ENCODE results near the gene PLAAT5.

GRCh38 chr11:63492441-63492840 lies 1.5 kb upstream of the PLAAT5 start:
- TF ChIP-seq CTCF (conservative IDR thresholded peaks at IDR 0.05; ENCODE audit: low read depth, low read length) (no peak), SMC3 (IDR thresholded peaks at IDR 0.05; ENCODE audit: low read depth, low read length) (no peak), POLR2A (IDR thresholded peaks at IDR 0.05; ENCODE audit: low read depth, low read length) (no peak), RAD21 (IDR thresholded peaks at IDR 0.05; ENCODE audit: low read length) (no peak), USF2 (IDR thresholded peaks at IDR 0.05; ENCODE audit: low read depth, low read length) (no peak), MXI1 (IDR thresholded peaks at IDR 0.05; ENCODE audit: borderline replicate concordance, low read depth, low read length) (no peak), ELK1 (IDR thresholded peaks at IDR 0.05; ENCODE audit: borderline replicate concordance, low read depth, low read length) (no peak), CEBPB (IDR thresholded peaks at IDR 0.05; ENCODE audit: low read depth, low read length) (no peak), RCOR1 (IDR thresholded peaks at IDR 0.05; ENCODE audit: insufficient replicate concordance, low read length) (no peak), BHLHE40 (IDR thresholded peaks at IDR 0.05; ENCODE audit: low read depth, low read length) (no peak)
